Thyroid gland (tissue), 4 donors: ENCODE data around the gene WSB2.

Experiments
- CTCF ChIP-seq, 6 experiments: fragments of 200-600 bp in 3 of 6; fragments of 450-650 bp in 3 of 6; sonication (generic) in 3 of 6; IDR thresholded peaks; one replicate each; pipeline ENCODE4 v1.5.1; 2016 to 2019; ENCODE audit warnings: antibody characterized with exemption in 6 of 6, mild to moderate bottlenecking in 2 of 6, inconsistent platforms in 1 of 6, moderate library complexity in 1 of 6
- POLR2A ChIP-seq, 2 donors: fragments of 450-650 bp; IDR thresholded peaks; one replicate each; pipeline ENCODE4 v1.6.1; 2017; ENCODE audit warnings: antibody characterized with exemption in 2 of 2, mild to moderate bottlenecking in 2 of 2, moderate library complexity in 1 of 2

GRCh38 chr12:118053071-118053985 lies 7.7 kb downstream of the WSB2 start:
- TF ChIP-seq CTCF (IDR thresholded peaks at IDR 0.05) (no peak), POLR2A (IDR thresholded peaks at IDR 0.05) (no peak)
